ENCODE data around the gene LAMC2.

Gene LAMC2

DNA sequence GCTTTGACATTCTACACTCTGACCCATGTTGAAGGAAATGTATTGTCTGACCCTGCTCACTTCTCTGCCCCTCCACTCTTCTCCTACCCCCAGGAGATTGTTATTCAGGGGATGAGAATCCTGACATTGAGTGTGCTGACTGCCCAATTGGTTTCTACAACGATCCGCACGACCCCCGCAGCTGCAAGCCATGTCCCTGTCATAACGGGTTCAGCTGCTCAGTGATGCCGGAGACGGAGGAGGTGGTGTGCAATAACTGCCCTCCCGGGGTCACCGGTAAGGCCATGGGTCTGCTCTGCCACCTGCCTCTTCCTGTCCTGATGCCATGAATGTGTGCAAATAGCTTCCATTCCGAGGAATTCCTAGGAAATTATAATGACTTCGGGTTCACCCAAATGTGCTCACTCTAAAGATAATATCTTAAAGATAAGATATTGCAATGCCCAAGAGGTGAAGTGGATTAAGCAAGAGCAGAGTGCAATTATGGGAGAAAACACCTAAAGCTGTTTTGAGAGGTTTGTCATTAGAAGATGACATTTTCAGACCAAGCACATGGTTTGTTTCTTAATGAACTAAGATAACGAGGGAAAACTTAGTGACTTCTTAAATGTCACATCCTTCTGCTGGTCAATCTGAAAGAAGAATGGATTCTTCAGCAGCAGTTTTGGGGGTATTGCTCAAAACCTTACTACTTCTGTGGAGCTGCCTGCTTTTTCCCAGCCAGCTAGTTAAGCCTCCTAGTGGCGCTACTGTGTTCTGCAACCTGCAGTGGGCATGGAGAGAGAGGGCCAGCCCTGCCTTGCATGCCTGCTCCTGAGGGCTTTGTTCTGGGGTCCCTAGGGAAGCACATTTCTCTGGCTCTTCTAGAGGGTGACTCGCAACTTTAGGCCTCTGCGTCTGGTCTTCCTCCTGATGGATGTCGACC lies 41.6 kb downstream of the LAMC2 start:
- Histone ChIP-seq H2AFZ (ENCODE audit: low read depth, low read length) (no peak overlapping the region), H4K20me1 (ENCODE audit: insufficient read depth, low read length) (no peaks in the 10 kb centered on the region), H3K79me2 (ENCODE audit: insufficient read depth, low read length) (no peaks in the 10 kb centered on the region), H3K9me3 (ENCODE audit: insufficient read depth, low read length, severe bottlenecking) (no peaks in the 10 kb centered on the region), H3K27ac (ENCODE audit: low read length) (no peak overlapping the region), H3K9ac (ENCODE audit: low read depth, low read length) (no peak overlapping the region), H3K4me3 (ENCODE audit: low read depth in 1 of 2, low read length in 2 of 2) (no peak overlapping the region), H3K4me1 (ENCODE audit: insufficient read depth, low read length) (no peaks in the 10 kb centered on the region), H3K4me2 (ENCODE audit: insufficient read depth, low read length) (no peak overlapping the region), H3K36me3 (ENCODE audit: insufficient read depth, low read length) (no peaks in the 10 kb centered on the region), H3K27me3 (ENCODE audit: insufficient read depth, low read length, poor library complexity) (peaks cover 19% of the 10 kb centered on the region)
- TF ChIP-seq, protein P1, sequence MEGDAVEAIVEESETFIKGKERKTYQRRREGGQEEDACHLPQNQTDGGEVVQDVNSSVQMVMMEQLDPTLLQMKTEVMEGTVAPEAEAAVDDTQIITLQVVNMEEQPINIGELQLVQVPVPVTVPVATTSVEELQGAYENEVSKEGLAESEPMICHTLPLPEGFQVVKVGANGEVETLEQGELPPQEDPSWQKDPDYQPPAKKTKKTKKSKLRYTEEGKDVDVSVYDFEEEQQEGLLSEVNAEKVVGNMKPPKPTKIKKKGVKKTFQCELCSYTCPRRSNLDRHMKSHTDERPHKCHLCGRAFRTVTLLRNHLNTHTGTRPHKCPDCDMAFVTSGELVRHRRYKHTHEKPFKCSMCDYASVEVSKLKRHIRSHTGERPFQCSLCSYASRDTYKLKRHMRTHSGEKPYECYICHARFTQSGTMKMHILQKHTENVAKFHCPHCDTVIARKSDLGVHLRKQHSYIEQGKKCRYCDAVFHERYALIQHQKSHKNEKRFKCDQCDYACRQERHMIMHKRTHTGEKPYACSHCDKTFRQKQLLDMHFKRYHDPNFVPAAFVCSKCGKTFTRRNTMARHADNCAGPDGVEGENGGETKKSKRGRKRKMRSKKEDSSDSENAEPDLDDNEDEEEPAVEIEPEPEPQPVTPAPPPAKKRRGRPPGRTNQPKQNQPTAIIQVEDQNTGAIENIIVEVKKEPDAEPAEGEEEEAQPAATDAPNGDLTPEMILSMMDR (IDR thresholded peaks at IDR 0.05; ENCODE audit: borderline replicate concordance, extremely low read depth, low read length, poor library complexity, severe bottlenecking): peak; percentile 85
- TF ChIP-seq EZH2 (IDR thresholded peaks at IDR 0.05; ENCODE audit: borderline replicate concordance, low read depth, low read length, severe bottlenecking): no peak
- peak; percentile 57 for DNase-seq
- ATAC-seq (ENCODE audit: insufficient read depth, low read depth): peak; percentile 87

DNA sequence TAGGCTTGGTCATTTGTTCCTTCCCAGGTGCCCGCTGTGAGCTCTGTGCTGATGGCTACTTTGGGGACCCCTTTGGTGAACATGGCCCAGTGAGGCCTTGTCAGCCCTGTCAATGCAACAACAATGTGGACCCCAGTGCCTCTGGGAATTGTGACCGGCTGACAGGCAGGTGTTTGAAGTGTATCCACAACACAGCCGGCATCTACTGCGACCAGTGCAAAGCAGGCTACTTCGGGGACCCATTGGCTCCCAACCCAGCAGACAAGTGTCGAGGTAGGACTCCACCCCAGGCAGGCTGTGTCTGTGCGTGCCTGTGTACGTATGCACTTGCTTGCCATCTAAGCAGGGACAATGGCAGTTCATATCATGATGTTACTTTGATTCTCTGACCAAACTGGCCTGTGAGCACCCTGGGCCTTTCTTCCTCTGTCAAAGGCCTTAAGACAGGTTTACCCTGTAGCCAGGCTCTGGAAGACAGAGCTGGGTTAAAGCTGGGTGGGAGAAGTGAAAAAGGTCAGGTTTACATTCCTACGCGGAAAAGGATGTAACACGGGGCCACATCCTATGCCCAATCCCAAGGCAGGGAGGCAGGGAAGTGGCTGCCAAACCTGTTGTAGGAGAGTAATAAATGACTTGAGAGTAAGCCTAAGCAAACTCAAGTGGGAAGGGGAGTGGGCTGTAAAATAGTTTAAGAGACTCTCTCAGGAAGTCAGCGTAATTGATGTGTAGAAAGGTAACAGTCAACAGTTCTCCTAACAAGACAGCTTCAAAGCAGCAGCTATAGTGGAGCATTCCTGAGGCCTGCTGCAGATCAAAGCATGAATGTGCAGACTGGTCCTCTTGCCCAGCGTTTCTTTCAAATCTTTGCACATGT lies 42.5 kb downstream of the LAMC2 start:
- Histone ChIP-seq H3K4me2 (ENCODE audit: insufficient read depth, low read length) (no peak overlapping the region), H3K27ac (ENCODE audit: low read length) (no peak overlapping the region), H2AFZ (ENCODE audit: low read depth, low read length) (no peak overlapping the region), H3K79me2 (ENCODE audit: insufficient read depth, low read length) (no peaks in the 10 kb centered on the region), H3K9me3 (ENCODE audit: insufficient read depth, low read length, severe bottlenecking) (no peaks in the 10 kb centered on the region), H3K4me1 (ENCODE audit: insufficient read depth, low read length) (no peaks in the 10 kb centered on the region), H3K27me3 (ENCODE audit: insufficient read depth, low read length, poor library complexity) (peaks cover 13% of the 10 kb centered on the region), H3K4me3 (ENCODE audit: low read depth in 1 of 2, low read length in 2 of 2) (no peak overlapping the region), H4K20me1 (ENCODE audit: insufficient read depth, low read length) (no peaks in the 10 kb centered on the region), H3K9ac (ENCODE audit: low read depth, low read length) (no peak overlapping the region), H3K36me3 (ENCODE audit: insufficient read depth, low read length) (no peaks in the 10 kb centered on the region)
- no peak for TF ChIP-seq EZH2 (IDR thresholded peaks at IDR 0.05; ENCODE audit: borderline replicate concordance, low read depth, low read length, severe bottlenecking)
- TF ChIP-seq, protein P1 (IDR thresholded peaks at IDR 0.05; ENCODE audit: borderline replicate concordance, extremely low read depth, low read length, poor library complexity, severe bottlenecking): no peak
- ATAC-seq (ENCODE audit: insufficient read depth, low read depth): no peak
- DNase-seq: no peak

DNA sequence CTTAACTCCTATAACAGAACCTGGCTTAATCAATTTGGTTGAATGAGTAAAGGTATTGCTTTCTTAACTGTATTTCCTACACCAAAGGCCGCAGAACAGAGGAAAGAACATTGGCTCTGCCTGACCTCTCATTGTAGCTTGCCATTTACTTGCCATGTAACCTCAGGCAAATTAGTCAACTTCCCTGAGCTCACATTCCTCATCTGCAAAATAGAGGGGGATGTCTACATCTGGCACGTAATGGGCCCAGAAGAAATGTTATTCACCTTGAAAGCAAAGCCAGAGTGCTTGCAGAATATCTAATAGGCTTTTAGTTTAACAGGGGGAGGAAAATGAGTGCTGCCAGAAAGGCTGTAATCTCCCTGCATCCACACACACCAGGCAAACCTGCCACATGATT lies 44.3 kb downstream of the LAMC2 start:
- ATAC-seq (ENCODE audit: insufficient read depth, low read depth) (no peak), DNase-seq (no peak)

More for the DNA sequence above, 44.3 kb downstream of the LAMC2 start:
- Histone ChIP-seq H3K4me1 (ENCODE audit: insufficient read depth, low read length) (no peaks in the 10 kb centered on the region), H3K27ac (ENCODE audit: low read length) (no peak overlapping the region), H4K20me1 (ENCODE audit: insufficient read depth, low read length) (no peaks in the 10 kb centered on the region), H3K4me2 (ENCODE audit: insufficient read depth, low read length) (no peak overlapping the region), H3K9me3 (ENCODE audit: insufficient read depth, low read length, severe bottlenecking) (no peaks in the 10 kb centered on the region), H3K4me3 (ENCODE audit: low read depth in 1 of 2, low read length in 2 of 2) (no peak overlapping the region), H2AFZ (ENCODE audit: low read depth, low read length) (no peak overlapping the region), H3K9ac (ENCODE audit: low read depth, low read length) (no peak overlapping the region), H3K27me3 (ENCODE audit: insufficient read depth, low read length, poor library complexity) (peaks cover 4% of the 10 kb centered on the region), H3K36me3 (ENCODE audit: insufficient read depth, low read length) (no peaks in the 10 kb centered on the region), H3K79me2 (ENCODE audit: insufficient read depth, low read length) (no peaks in the 10 kb centered on the region)
- no peak for TF ChIP-seq EZH2 (IDR thresholded peaks at IDR 0.05; ENCODE audit: borderline replicate concordance, low read depth, low read length, severe bottlenecking)
- TF ChIP-seq, protein P1 (IDR thresholded peaks at IDR 0.05; ENCODE audit: borderline replicate concordance, extremely low read depth, low read length, poor library complexity, severe bottlenecking): no peak
